Stomach (tissue), 4 donors: ENCODE data around the gene FAM193B.

Experiments
- CTCF ChIP-seq, 7 experiments: fragments of 450-650 bp in 4 of 7; fragments of 200-600 bp in 3 of 7; sonication (generic) in 3 of 7; IDR thresholded peaks; one replicate each; pipeline ENCODE4 v1.5.1; 2016 to 2019; ENCODE audit warnings: antibody characterized with exemption in 7 of 7, control low read depth in 2 of 7, mild to moderate bottlenecking in 1 of 7
- EP300 ChIP-seq: sonication (generic); formaldehyde crosslinking; IDR thresholded peaks from one replicate; pipeline ENCODE4 v1.6.1; 2017; ENCODE audit warnings: antibody characterized with exemption
- POLR2A ChIP-seq, 4 donors: fragments of 450-650 bp; IDR thresholded peaks; one replicate each; pipeline ENCODE4 v1.6.1; 2016; ENCODE audit warnings: antibody characterized with exemption in 4 of 4, control low read depth in 2 of 4, mild to moderate bottlenecking in 1 of 4, moderate library complexity in 1 of 4
- POLR2AphosphoS5 ChIP-seq, 3 donors: sonication (generic); formaldehyde crosslinking; IDR thresholded peaks; one replicate each; pipeline ENCODE4 v1.6.1; 2016; ENCODE audit warnings: antibody characterized with exemption in 3 of 3

GRCh38 chr5:177505075-177505474 lies 49.3 kb downstream of the FAM193B start:
- TF ChIP-seq CTCF (IDR thresholded peaks at IDR 0.05) (no peak), POLR2AphosphoS5 (IDR thresholded peaks at IDR 0.05) (no peak), POLR2A (IDR thresholded peaks at IDR 0.05) (no peak), EP300 (no peak)
